GM13976 (cell line): ENCODE results near the gene KRT1.

Experiments
- DNase-seq: peaks from one replicate; pipeline ENCODE4 v3.0.0; 2012; ENCODE audit warnings: low spot score
- CTCF ChIP-seq: IDR thresholded peaks from 2 replicates; pipeline ENCODE4 v1.5.1; 2012; ENCODE audit warnings: borderline replicate concordance, mild to moderate bottlenecking; ENCODE audit not compliant: insufficient read depth; ENCODE audit errors: extremely low read depth, missing control alignments, control extremely low read depth
- in situ Hi-C: fragments of 300-500 bp; cut with MboI; formaldehyde crosslinking; loops from one replicate; pipeline ENCODE4 v1.12.0; 2022; ENCODE audit warnings: low sequenced_read_pairs, mixed read lengths, inconsistent platforms; ENCODE audit not compliant: unreplicated experiment

Gene KRT1

GRCh38 chr12:52628841-52629240 lies 51.4 kb downstream of the KRT1 start:
- in situ Hi-C loops: no loop called here
- DNase-seq: no peak
- TF ChIP-seq CTCF: no peak

- DNase-seq: no peak
- TF ChIP-seq CTCF: no peak
- in situ Hi-C loops: no loop called here
Observed at GRCh38 chr12:52628111-52628507, 52.1 kb downstream of the KRT1 start.

GRCh38 chr12:52627395-52628110 lies 52.7 kb downstream of the KRT1 start:
- in situ Hi-C loops: no loop called here
- TF ChIP-seq CTCF: no peak
- no peak for DNase-seq
